Activated CD8-positive, alpha-beta memory T cell treated with anti-CD3 and anti-CD28 coated beads, Interleukin-2, amount 50 U/mL, for 1 hour (primary cell): ENCODE results near the gene GALNTL6.

ENCODE experiments used
- DNase-seq: peaks from one replicate; pipeline ENCODE4 v3.0.0-alpha.2; 2020; ENCODE audit errors: extremely low read depth

The GALNTL6 gene

GRCh38 chr4:173061160-173061559 is 1248.0 kb downstream of the GALNTL6 start:
- no peak for DNase-seq

- DNase-seq: no peak
These were observed 1260.8 kb downstream of the GALNTL6 start for GRCh38 chr4:173073939-173074500.

GRCh38 chr4:173074501-173074946 is 1261.3 kb downstream of the GALNTL6 start:
- DNase-seq: no peak

DNA sequence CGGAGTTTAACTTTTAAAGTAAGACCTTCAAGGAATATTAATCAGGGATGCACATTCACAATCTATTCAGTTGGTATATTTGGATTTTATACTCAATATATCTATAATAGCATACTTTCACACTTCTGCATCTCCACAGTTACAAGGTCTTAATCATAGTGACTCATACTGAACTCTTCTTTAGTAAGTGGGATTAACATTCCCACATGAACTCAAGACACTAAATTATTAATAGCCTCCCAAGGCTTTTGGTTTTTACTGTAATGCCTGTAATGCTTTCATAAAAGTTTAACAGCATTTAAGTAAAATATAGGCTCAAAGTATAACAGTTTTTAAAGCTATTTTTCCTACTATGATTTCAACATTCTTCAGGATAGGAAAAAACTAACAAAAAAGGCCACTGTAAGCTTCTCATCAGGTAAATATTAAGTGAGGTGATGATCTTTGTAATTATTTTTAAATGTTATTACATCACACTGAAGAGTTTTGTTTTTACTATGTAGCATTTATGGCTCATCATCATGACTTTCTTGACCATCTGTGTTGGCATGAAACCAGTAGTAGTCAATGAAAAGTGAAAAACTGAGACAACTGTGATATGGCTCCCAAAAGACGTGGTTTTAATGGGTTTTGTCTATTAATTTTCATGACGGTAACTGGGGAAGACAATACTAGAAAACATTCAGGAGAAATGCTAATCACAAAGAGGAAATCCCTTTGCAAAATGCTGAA is 1263.9 kb downstream of the GALNTL6 start:
- no peak for DNase-seq

DNA sequence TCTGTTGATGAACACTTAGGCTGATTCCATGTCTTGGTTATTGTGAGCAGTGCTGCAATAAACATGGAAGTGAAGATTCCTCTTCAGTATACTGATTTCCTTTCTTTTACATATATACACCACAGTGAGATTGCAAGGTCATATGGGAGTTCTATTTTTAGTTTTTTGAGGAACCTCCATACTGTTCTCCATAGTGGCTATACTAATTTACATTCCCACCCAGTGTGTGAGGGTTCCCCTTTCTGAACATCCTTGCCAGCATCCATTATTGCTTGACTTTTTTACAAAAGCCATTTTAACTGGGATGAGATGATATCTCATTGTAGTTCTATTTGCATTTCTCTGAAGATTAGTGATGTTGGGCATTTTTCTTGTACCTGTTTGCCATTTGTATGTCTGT is 1274.9 kb downstream of the GALNTL6 start:
- no peak for DNase-seq
